OCI-LY1 (cell line): ENCODE results near the gene BEST3.

Experiments used
- CTCF ChIP-seq: fragments of 200-600 bp; sonication (generic), shearing (Covaris generic); IDR thresholded peaks from 2 replicates; pipeline ENCODE4 v1.5.1; 2017; ENCODE audit warnings: mild to moderate bottlenecking, antibody characterized with exemption, low read length, moderate library complexity, mixed read lengths
- EZH2 ChIP-seq: fragments of 200-600 bp; sonication (generic), shearing (Covaris generic); IDR thresholded peaks from 2 replicates; pipeline ENCODE4 v1.8.0; 2017; ENCODE audit warnings: borderline replicate concordance, mixed run types, mild to moderate bottlenecking, antibody characterized with exemption, low read length, moderate library complexity, mixed read lengths

- no peak for TF ChIP-seq CTCF
- TF ChIP-seq EZH2: no peak
Observed at GRCh38 chr12:69708649-69709048, 9.5 kb upstream of the BEST3 start.
